Stimulated activated CD8-positive, alpha-beta memory T cell treated with anti-CD3 and anti-CD28 coated beads, Interleukin-4, amount 100 ng/mL, for 48 hours (primary cell): ENCODE data around the gene CHRM3.

Source experiments
- DNase-seq: peaks from one replicate; pipeline ENCODE4 v3.0.0-alpha.2; 2020

The CHRM3 gene

GRCh38 chr1:239417221-239417620 is 30.9 kb downstream of the CHRM3 start:
- no peak for DNase-seq

- DNase-seq: no peak
These were observed 31.7 kb downstream of the CHRM3 start for GRCh38 chr1:239417986-239418640.

- no peak for DNase-seq
These were observed 32.3 kb downstream of the CHRM3 start for GRCh38 chr1:239418681-239419080.

GRCh38 chr1:239421811-239422210 is 35.4 kb downstream of the CHRM3 start:
- no peak for DNase-seq

- DNase-seq: no peak
These were observed 36.5 kb downstream of the CHRM3 start for GRCh38 chr1:239422818-239423217.

- DNase-seq: no peak
These were observed 40.6 kb downstream of the CHRM3 start for GRCh38 chr1:239426821-239427475.

GRCh38 chr1:239427712-239428111 is 41.3 kb downstream of the CHRM3 start:
- no peak for DNase-seq

GRCh38 chr1:239428120-239428710 is 41.8 kb downstream of the CHRM3 start:
- no peak for DNase-seq

- no peak for DNase-seq
These were observed 42.8 kb downstream of the CHRM3 start for GRCh38 chr1:239429163-239429562.

- no peak for DNase-seq
These were observed 45.9 kb downstream of the CHRM3 start for GRCh38 chr1:239432255-239432654.

- DNase-seq: no peak
These were observed 47.8 kb downstream of the CHRM3 start for GRCh38 chr1:239434181-239434580.
